GM21360 (cell line): ENCODE data around the gene RNASEL.
"Not testable (repeated sequence)": the region's sequence is repeated elsewhere in the genome, so short reads cannot be mapped to it uniquely, and the experiment has no call there.

ENCODE experiments used
- ATAC-seq: cut with Tn5 transposase; IDR thresholded peaks from one replicate; pipeline ENCODE4 v1.9.1; 2021; ENCODE audit warnings: mild to moderate bottlenecking, moderate library complexity; ENCODE audit not compliant: unreplicated experiment

The RNASEL gene

DNA sequence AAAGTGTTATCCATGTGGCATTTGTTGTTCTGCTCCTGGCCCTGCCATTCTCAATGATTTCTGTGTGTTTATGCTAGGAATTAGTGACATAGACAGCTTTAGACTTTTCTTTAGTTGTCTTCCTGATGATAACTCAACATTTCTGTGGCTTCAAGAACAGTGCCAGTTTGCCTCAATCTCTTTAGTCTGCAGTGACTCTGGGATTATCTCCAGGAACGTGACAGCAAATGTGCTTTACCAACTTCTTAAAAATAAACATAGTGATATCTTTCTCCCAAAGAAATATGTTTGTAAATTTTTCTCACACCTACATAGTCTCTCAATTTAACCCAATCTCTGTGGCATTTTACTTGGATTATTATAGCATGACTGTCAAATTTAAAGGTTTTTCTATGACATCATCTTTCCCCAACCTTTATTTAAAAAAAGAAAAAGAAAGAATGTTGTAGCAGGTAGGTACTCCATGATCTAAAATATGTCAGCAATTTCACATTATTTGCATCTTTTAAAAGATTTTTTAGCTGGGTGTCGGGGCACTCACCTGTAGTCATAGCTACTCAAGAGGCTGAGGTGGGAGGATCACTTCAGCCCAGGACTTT, 24.6 kb downstream of the RNASEL start:
- ATAC-seq, result no peak

DNA sequence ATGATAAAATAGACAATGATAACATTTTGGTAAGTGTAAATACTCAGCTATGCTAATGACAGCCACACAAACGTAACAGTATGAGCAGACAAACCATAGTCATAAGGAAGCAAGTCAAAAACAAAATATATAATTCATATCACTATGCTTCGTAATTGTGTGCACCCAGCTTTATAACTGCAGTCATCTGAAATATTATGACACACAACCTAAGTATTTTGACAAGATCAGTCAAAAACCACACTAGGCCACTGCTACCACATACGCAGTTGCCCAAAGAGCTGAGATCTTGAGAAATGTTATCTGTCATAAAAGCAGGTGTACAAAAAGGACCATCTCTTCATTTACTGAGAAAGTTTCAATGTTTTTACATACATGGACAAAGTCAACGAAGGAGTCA, 26.0 kb downstream of the RNASEL start:
- no peak for ATAC-seq

DNA sequence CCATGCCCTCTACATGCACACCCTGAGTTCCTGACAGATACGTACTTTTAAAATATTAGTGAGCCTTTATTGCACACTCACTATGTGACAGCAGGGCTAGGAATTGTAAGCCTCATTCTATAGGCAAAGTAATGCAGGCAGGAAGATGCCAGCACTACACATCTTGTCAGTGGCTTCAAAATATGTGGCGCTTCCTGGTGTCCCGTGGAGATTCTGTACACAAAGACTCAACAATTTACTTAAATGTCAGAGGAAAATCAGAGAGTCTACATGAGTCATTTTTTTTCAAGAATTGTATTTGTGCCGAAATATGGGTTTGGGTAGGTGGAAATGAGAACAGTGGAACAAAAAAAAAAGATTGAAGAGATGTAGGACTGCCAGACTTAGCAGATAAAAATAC, 27.6 kb downstream of the RNASEL start:
- ATAC-seq, result no peak

DNA sequence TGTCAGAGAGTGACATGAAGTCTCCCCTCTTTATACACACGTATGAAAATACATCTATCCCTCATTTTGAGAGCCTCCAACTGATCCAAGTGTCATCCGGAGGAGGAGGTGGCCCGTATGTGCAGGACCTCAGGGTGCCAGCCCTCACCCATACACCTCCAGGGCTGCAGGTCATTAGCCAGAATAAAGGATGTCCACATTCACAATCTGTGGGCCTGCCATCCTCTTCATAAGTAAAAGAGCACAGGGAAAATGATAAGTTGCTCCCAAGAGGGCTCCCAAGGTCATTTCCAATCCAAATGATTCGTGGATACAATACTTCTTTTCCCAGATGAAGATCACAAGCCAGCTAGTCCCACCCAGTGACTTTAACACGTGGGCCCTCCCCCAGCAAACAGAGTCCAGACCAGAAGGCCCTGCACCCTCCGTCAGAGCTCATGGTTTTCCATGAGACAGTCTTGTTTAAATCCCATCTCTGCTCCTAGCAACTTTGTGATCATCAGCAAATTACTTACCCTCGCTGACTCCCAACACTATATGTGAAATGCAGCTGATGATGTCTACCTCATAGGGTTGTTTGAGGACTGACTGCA, 28.6 kb downstream of the RNASEL start:
- ATAC-seq, result no peak

DNA sequence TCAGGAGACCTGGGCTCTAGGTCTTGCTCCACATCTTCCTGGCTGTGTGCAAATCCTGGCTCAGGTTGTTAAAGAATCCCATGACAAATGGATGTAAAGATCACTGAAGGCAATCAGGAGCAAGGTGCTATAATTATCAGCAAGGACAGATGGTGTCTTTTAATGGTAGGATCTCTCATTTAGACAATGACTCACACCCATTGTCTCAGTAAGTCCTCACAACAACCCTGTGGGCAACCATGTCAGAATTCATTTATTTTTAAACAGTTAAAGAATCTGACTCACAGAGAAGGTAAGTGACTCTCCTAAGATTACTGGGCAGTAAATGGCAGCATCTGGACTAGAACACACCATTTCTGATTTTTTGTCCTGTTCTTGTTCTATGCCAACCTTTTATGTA, 32.8 kb downstream of the RNASEL start:
- no peak for ATAC-seq

DNA sequence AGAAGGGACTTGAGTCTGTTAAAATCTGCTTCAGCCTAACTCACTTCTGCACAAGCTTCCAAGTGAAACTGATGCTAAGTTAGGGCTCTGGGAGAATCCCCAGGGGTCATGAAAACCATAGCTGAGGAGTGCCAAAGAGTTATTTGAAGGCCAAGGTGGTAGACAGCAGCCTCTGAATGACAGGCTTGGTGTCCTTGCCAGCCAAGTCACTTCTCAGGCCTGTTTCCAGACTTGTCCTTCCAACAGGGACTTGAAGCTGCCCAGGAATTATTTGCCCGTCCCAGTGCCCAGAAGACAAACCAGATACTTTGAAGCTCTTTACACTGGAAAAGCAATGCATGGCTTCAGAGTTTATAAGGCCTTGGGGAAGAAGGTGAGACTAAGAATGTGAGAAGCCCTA, 33.6 kb downstream of the RNASEL start:
- ATAC-seq, result no peak

DNA sequence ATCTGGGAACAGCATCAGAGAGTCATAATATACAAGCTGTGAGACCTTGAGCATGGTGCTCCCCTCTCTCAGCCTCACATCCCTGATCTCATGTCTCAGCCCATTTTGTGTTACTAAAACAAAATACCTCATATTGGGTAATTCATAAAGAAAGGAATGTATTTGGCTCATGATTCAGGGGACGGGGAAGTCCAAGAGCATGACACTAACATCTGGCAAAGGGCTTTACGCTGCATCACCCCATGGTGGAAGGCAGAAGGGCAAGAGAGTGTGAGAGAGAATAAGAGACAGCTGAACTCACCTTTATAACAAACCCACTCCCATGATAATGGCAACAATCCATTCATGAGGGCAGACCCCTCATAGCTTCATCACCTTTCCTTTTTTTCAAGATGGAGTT, 36.5 kb downstream of the RNASEL start:
- no peak for ATAC-seq

DNA sequence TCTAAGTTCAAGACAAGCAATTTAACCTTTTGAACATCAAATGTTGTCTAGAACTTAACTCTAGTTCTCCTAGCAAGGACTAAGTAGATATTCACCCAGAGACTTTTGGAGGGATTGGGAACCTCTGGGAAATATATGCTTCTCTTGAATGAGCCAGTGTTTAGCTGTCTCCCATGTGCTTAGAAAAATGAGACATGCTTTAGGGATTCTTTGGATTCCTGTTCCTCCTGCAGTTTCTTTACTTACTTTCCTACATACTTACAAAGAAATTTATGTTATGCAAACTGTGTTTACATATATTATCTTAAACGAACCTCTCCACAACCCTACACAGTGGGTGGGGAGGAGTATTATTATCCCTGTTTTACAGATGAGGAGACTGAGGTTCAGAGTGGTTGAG, 39.2 kb downstream of the RNASEL start:
- no peak for ATAC-seq

DNA sequence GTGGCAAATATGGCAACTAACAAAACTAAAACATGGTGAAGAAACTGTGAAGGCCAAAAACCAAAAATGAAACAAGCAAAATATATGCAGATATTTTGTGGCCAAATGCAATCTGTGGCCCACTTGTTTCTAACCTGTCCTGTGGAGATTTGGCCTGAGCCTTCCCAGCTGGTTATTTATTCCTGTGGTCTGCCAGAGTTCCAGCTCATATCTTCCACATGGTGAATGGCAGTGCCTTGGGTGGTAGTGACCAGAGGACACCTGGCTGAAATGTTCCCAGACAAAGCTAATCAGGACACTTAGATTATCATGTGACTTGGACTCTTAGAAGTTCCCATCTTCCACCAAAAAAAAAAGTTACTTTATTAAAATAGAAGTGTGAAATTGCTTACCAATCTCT, 39.7 kb downstream of the RNASEL start:
- no peak for ATAC-seq

DNA sequence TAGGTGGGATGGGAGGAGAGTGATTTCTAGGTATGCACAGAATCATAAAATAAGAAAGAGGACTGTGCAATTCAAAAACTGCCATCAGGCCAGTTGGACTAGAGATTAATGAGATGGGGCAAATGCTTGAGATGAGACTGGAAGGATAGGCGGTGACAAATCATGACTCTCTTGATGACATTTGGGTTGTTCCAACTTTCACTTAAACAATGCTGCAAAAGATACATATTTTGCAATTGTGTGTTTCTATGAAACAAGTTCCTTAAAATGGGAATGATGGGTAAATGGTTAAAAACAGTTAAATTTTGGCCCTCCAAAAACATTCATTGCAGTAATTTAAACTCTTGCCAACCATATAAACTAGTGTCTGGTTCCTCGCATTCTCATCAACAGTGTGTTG, 55.2 kb downstream of the RNASEL start:
- ATAC-seq, result no peak

DNA sequence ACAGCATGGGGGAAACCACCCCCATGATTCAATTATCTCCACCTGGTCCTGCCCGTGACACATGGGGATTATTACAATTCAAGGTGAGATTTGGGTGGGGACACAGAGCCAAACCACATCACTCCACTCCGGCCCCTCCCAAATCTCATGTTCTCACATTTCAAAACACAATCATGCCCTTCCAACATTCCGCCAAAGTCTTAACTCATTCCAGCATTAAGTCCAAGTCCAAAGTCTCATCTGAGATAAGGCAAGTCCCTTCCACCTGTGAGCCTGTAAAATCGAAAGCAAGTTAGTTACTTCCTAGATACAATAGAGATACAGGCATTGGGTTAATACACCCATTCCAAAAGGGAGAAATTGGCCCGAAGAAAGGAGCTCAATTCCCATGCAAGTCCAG, 60.9 kb downstream of the RNASEL start:
- not testable (repeated sequence) for ATAC-seq

DNA sequence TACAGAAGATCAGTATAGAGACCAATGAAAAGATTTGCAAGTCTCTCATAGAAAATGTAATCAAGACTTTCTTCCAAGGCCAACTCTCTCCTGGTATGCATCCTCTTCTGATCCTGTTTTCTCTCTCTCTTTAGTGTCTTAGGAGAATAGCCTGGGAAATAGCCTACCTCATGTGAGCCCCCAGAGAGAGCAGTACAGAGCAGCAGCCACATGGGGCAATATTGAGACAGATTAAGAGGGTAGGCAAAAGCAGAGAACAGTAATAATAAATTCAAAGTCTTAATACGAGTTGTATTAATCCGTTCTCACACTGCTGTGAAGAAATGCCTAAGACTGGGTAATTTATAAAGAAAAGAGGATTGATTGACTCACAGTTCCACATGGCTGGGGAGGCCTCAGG, 61.4 kb downstream of the RNASEL start:
- no peak for ATAC-seq

DNA sequence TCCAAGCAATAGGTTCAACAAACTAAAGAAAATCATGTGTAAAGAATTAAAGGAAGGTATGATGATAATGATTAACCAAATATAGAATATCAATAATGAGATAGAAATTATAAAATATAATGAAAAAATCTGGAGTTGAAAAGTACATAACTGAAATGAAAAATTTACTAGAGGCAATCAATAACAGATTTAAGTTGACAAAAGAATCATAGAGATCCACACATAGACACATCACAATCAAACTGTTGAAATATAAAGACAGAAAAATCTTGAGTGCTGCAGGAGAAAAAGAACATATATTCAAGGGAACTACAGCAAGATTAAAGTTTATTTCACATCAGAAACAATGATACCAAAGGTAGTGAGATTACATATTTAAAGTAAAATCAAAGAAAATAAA, 63.7 kb downstream of the RNASEL start:
- ATAC-seq, result no peak
